ENCODE results near the gene TOMM7. TPM values are rescaled to one million over a fixed set of nuclear protein-coding genes. Genes with fewer than 3 reads are reported as not detected.

TOMM7 gene
- total RNA-seq, 1 experiment from 2014 or later, result 295 TPM

- intact Hi-C loops (cut with micrococcal nuclease; ENCODE audit: unreplicated experiment), result no loop called here
- ChIA-PET CTCF (no interaction called here), POLR2A (no interaction called here)
- ATAC-seq (no peak), DNase-seq (ENCODE audit: low read depth, low spot score) (no peak)
- no peak overlapping the region for H3K4me3 ChIP-seq (ENCODE audit: low read depth in 2 of 2, low read length in 2 of 2)
- H3K27me3 ChIP-seq (ENCODE audit: control insufficient read depth, insufficient read depth, low read length), result no peaks in the 10 kb centered on the region
- in situ Hi-C loops (cut with HindIII; ENCODE audit: low pct_unique_long_range_greater_than_20kb, low sequenced_read_pairs), result no loop called here
- H3K4me1 ChIP-seq (ENCODE audit: control insufficient read depth, insufficient read depth, low read length), result peaks cover 4% of the 10 kb centered on the region
- no TSS peak for BruUV-seq (replicated peaks)
- no peak for TF ChIP-seq TCF7L2 (IDR thresholded peaks at IDR 0.05; ENCODE audit: low read depth, low read length)
- TF ChIP-seq SIN3A (IDR thresholded peaks at IDR 0.05; ENCODE audit: borderline replicate concordance, insufficient read depth, low read depth, low read length), result no peak
- no peak for TF ChIP-seq POLR2AphosphoS5 (IDR thresholded peaks at IDR 0.05; ENCODE audit: low read depth, low read length)
- TF ChIP-seq, protein P1, sequence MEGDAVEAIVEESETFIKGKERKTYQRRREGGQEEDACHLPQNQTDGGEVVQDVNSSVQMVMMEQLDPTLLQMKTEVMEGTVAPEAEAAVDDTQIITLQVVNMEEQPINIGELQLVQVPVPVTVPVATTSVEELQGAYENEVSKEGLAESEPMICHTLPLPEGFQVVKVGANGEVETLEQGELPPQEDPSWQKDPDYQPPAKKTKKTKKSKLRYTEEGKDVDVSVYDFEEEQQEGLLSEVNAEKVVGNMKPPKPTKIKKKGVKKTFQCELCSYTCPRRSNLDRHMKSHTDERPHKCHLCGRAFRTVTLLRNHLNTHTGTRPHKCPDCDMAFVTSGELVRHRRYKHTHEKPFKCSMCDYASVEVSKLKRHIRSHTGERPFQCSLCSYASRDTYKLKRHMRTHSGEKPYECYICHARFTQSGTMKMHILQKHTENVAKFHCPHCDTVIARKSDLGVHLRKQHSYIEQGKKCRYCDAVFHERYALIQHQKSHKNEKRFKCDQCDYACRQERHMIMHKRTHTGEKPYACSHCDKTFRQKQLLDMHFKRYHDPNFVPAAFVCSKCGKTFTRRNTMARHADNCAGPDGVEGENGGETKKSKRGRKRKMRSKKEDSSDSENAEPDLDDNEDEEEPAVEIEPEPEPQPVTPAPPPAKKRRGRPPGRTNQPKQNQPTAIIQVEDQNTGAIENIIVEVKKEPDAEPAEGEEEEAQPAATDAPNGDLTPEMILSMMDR (IDR thresholded peaks at IDR 0.05), result no peak
- TF ChIP-seq REST (IDR thresholded peaks at IDR 0.05; ENCODE audit: insufficient read depth in 1 of 2, low read depth in 2 of 2, low read length in 1 of 2), result no peak
- H3K27ac ChIP-seq (ENCODE audit: low read length), result no peak overlapping the region
- H3K9me3 ChIP-seq (ENCODE audit: control insufficient read depth, insufficient read depth, low read depth, low read length), result no peaks in the 10 kb centered on the region
- H3K36me3 ChIP-seq (ENCODE audit: control insufficient read depth, insufficient read depth, low read length), result no peaks in the 10 kb centered on the region
Measured at GRCh38 chr7:22826593-22826992, 3.9 kb upstream of the TOMM7 start.

DNA sequence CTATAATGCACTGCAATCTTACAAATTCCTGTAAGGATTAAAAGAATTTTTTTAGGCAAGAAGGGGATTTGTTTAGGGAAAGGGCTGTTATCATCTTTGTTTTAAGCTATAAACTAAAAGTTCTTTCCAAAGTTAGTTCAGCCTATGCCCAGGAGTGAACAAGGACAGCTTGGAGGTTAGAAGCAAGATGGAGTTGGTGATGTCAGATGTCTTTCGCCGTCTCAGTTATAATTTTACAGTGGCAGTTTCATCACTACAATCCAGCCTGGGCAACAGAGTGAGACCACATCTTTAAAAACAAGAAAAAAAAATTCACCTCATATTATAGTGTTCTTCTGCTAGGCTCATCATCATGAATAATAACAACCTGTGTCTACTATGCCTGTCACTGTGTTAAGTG, 2.1 kb upstream of the TOMM7 start:
- Histone ChIP-seq H3K9me3 (ENCODE audit: control insufficient read depth, insufficient read depth, low read depth, low read length) (no peaks in the 10 kb centered on the region), H3K27me3 (ENCODE audit: control insufficient read depth, insufficient read depth, low read length) (no peaks in the 10 kb centered on the region), H3K36me3 (ENCODE audit: control insufficient read depth, insufficient read depth, low read length) (no peaks in the 10 kb centered on the region), H3K4me1 (ENCODE audit: control insufficient read depth, insufficient read depth, low read length) (peaks cover 14% of the 10 kb centered on the region), H3K27ac (ENCODE audit: low read length) (no peak overlapping the region), H3K4me3 (ENCODE audit: low read depth in 2 of 2, low read length in 2 of 2) (no peak overlapping the region)
- BruUV-seq (replicated peaks), result no TSS peak
- intact Hi-C loops (cut with micrococcal nuclease; ENCODE audit: unreplicated experiment) (loop anchor here (5.0 kb wide), 1 partner anchor 262 kb away; no protein-coding TSS in a partner anchor), in situ Hi-C loops (cut with HindIII; ENCODE audit: low pct_unique_long_range_greater_than_20kb, low sequenced_read_pairs) (no loop called here)
- no peak for ATAC-seq
- TF ChIP-seq, protein P1 (IDR thresholded peaks at IDR 0.05), result no peak
- TF ChIP-seq SIN3A (IDR thresholded peaks at IDR 0.05; ENCODE audit: borderline replicate concordance, insufficient read depth, low read depth, low read length) (no peak), REST (IDR thresholded peaks at IDR 0.05; ENCODE audit: insufficient read depth in 1 of 2, low read depth in 2 of 2, low read length in 1 of 2) (no peak), POLR2AphosphoS5 (IDR thresholded peaks at IDR 0.05; ENCODE audit: low read depth, low read length) (no peak), TCF7L2 (IDR thresholded peaks at IDR 0.05; ENCODE audit: low read depth, low read length) (no peak)
- DNase-seq (ENCODE audit: low read depth, low spot score), result no peak
- CTCF ChIA-PET, result no interaction called here
- POLR2A ChIA-PET, result interaction anchor here (0.6 kb wide), 1 partner anchor 375 kb away, joined by 3 read pairs; no protein-coding TSS in a partner anchor

All from Panc1 (cell line).